HCT116 (cell line): ENCODE measurements around the gene PTBP1. TPM values are rescaled to one million over a fixed set of nuclear protein-coding genes. Genes with fewer than 3 reads are reported as not detected.

Experiments used
- ATAC-seq: fragments of 200-7000 bp; cut with Tn5 transposase; 2 replicates; pipeline ENCODE4 v1.9.1; 2020; ENCODE audit warnings: mild to moderate bottlenecking, moderate library complexity
- BruUV-seq: library from RNA; stranded (reverse); fragments of 400-500 nt; replicated peaks from 2 replicates; lab custom pipeline; 2021; lab: Mats Ljungman, UMichigan
- CTCF ChIA-PET: fragments of 300-600 bp; sonication (Branson Sonifier 250); formaldehyde crosslinking; loops from one replicate; lab custom pipeline; 2021; ENCODE audit warnings: antibody characterized with exemption; lab: Charles Lee
- POLR2A ChIA-PET: fragments of 300-600, 350-600 bp; sonication (Branson Sonifier 250); formaldehyde crosslinking; loops from one replicate; lab custom pipeline; 2021; ENCODE audit warnings: antibody characterized with exemption; lab: Charles Lee
- RAD21 ChIA-PET, 2 experiments: fragments of 300-600 bp; sonication (Branson Sonifier 250); formaldehyde crosslinking; loops; one replicate each; lab custom pipeline; 2023; ENCODE audit warnings: low total read pairs in 2 of 2; ENCODE audit not compliant: uncharacterized antibody in 2 of 2, unreplicated experiment in 2 of 2, low non-redundant PET in 1 of 2; lab: Charles Lee
- DNase-seq: peaks from one replicate; pipeline ENCODE4 v3.0.0-alpha.2; 2010; ENCODE audit warnings: low read depth, low spot score
- H2AFZ ChIP-seq: fragments of 200-600 bp; shearing (Covaris generic), sonication (generic); 2 replicates; pipeline ENCODE4 v1.6.1; 2017; ENCODE audit warnings: low read depth, mixed run types, mixed read lengths, antibody characterized with exemption, low read length; ENCODE audit not compliant: poor library complexity, severe bottlenecking
- H3K27ac ChIP-seq: 2 replicates; pipeline ENCODE4 v1.5.1; 2012; ENCODE audit warnings: low read depth, low read length
- H3K27me3 ChIP-seq: fragments of 200-600 bp; sonication (generic); 2 replicates; pipeline ENCODE4 v1.6.1; 2016; ENCODE audit warnings: mixed run types, low read length, mixed read lengths; ENCODE audit not compliant: insufficient read depth
- H3K36me3 ChIP-seq, 2 experiments: fragments of 200-500 bp in 1 of 2; fragments of 200-600 bp in 1 of 2; sonication (Bioruptor generic) in 1 of 2; sonication (generic) in 1 of 2; 2 replicates each; pipeline versions ENCODE4 v1.5.1 to v1.6.1; 2014 to 2016; ENCODE audit warnings: low read length in 2 of 2, inconsistent platforms in 1 of 2, mixed read lengths in 1 of 2, mixed run types in 1 of 2; ENCODE audit not compliant: insufficient read depth in 2 of 2, control insufficient read depth in 1 of 2
- H3K4me1 ChIP-seq, 2 experiments: fragments of 200-600 bp in 1 of 2; sonication (generic) in 1 of 2; 2 replicates each; pipeline versions ENCODE4 v1.5.1 to v1.6.1; 2012 to 2017; ENCODE audit warnings: low read length in 2 of 2, inconsistent platforms in 1 of 2, mild to moderate bottlenecking in 1 of 2, mixed read lengths in 1 of 2, mixed run types in 1 of 2, moderate library complexity in 1 of 2; ENCODE audit not compliant: insufficient read depth in 2 of 2, control insufficient read depth in 1 of 2
- H3K4me2 ChIP-seq: fragments of 200-600 bp; sonication (generic); 2 replicates; pipeline ENCODE4 v1.6.1; 2017; ENCODE audit warnings: mixed run types, low read length, mixed read lengths
- H3K4me3 ChIP-seq, 2 experiments: fragments of 200-600 bp in 1 of 2; sonication (generic) in 1 of 2; replicated peaks in 1 of 2; 2 replicates each; pipeline ENCODE4 v1.5.1; 2011 to 2016; ENCODE audit warnings: low read length in 2 of 2, control low read depth in 1 of 2, low read depth in 1 of 2, mild to moderate bottlenecking in 1 of 2, mixed read lengths in 1 of 2, mixed run types in 1 of 2
- H3K79me2 ChIP-seq: fragments of 200-600 bp; sonication (generic); 2 replicates; pipeline ENCODE4 v1.6.1; 2017; ENCODE audit warnings: mild to moderate bottlenecking, mixed run types, low read length, moderate library complexity, mixed read lengths; ENCODE audit not compliant: insufficient read depth
- H3K9ac ChIP-seq: fragments of 200-600 bp; sonication (generic); 2 replicates; pipeline ENCODE4 v1.6.1; 2016; ENCODE audit warnings: low read length, mixed read lengths
- H3K9me2 ChIP-seq: fragments of 200-600 bp; sonication (generic), shearing (Covaris generic); 2 replicates; pipeline ENCODE4 v1.6.1; 2017; ENCODE audit warnings: mixed run types, mild to moderate bottlenecking, moderate library complexity; ENCODE audit not compliant: insufficient read depth
- H3K9me3 ChIP-seq, 2 experiments: fragments of 200-500 bp in 1 of 2; fragments of 200-600 bp in 1 of 2; sonication (Bioruptor generic) in 1 of 2; sonication (generic) in 1 of 2; 2 replicates each; pipeline ENCODE4 v1.6.1; 2014 to 2017; ENCODE audit warnings: low read length in 2 of 2, mixed read lengths in 2 of 2, inconsistent platforms in 1 of 2, low read depth in 1 of 2, mild to moderate bottlenecking in 1 of 2, mixed run types in 1 of 2, moderate library complexity in 1 of 2; ENCODE audit not compliant: control insufficient read depth in 1 of 2, insufficient read depth in 1 of 2
- H4K20me1 ChIP-seq: fragments of 200-600 bp; sonication (generic), shearing (Covaris generic); 2 replicates; pipeline ENCODE4 v1.6.1; 2017; ENCODE audit warnings: mixed run types, mild to moderate bottlenecking, moderate library complexity; ENCODE audit not compliant: insufficient read depth
- CBX3 ChIP-seq: IDR thresholded peaks from 2 replicates; pipeline ENCODE4 v1.6.1; 2012; ENCODE audit warnings: low read depth
- CEBPB ChIP-seq: IDR thresholded peaks from 2 replicates; pipeline ENCODE4 v1.6.1; 2012; ENCODE audit warnings: low read depth
- FOSL1 ChIP-seq: IDR thresholded peaks from 2 replicates; pipeline ENCODE4 v1.6.1; 2012; ENCODE audit warnings: low read depth
- POLR2AphosphoS5 ChIP-seq: IDR thresholded peaks from 2 replicates; pipeline ENCODE4 v1.6.1; 2011; ENCODE audit warnings: mild to moderate bottlenecking, low read depth, low read length, moderate library complexity
- RAD21 ChIP-seq: IDR thresholded peaks from 2 replicates; pipeline ENCODE4 v1.6.1; 2012; ENCODE audit warnings: low read depth, mild to moderate bottlenecking
- SIN3A ChIP-seq: IDR thresholded peaks from 2 replicates; pipeline ENCODE4 v1.6.1; 2012; ENCODE audit warnings: low read depth
- SRF ChIP-seq: IDR thresholded peaks from 2 replicates; pipeline ENCODE4 v1.6.1; 2012; ENCODE audit warnings: low read depth
- ZFX ChIP-seq: fragments of 450-650 bp; IDR thresholded peaks from 2 replicates; pipeline ENCODE4 v1.6.1; 2017
- ZNF274 ChIP-seq: fragments of 200-500 bp; sonication (Bioruptor generic); IDR thresholded peaks from 2 replicates; pipeline ENCODE4 v1.6.1; 2014; ENCODE audit warnings: mild to moderate bottlenecking, low read depth, low read length, inconsistent platforms
- intact Hi-C: fragments of 100-400 bp; cut with micrococcal nuclease; formaldehyde crosslinking; loops from 2 replicates; pipeline ENCODE4 v1.10.0; 2022
- total RNA-seq: library from RNA; stranded (reverse); gene quantifications from one replicate; pipeline ENCODE4 v1.2.1, GENCODE V29; 2021; ENCODE audit not compliant: unreplicated experiment
- TF ChIP-seq, protein P1 (sequence below): IDR thresholded peaks from 2 replicates; pipeline ENCODE4 v1.6.1; 2012
- TF ChIP-seq, protein P2 (sequence below): IDR thresholded peaks from 2 replicates; pipeline ENCODE4 v1.6.1; 2011; ENCODE audit warnings: mild to moderate bottlenecking, low read length, moderate library complexity; ENCODE audit not compliant: insufficient replicate concordance; ENCODE audit errors: extremely low read depth

PTBP1 gene
- total RNA-seq, 1 experiment from 2014 or later = 676 TPM

DNA sequence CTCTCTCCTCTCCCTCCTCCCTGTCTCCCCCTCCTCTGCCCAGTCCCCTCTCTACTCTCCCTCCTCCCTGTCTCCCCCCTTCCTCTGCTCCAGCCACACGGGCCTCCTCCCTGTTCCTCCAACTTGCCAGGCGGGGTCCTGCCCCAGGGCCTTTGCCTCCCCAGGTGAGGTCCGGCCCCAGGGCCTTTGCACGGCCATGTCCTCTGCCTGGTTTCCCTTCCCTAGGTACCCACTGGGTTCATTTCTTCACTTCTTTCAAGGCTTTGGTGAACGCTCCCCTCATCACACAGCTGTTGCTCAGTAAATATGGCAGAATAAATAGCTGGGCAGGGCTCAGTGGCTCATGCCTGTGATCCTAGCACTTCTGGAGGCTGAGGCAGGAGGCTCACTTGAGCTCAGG, 25.2 kb upstream of the PTBP1 start:
- CTCF ChIA-PET = no interaction called here
- no peak overlapping the region for H2AFZ ChIP-seq
- POLR2A ChIA-PET = interaction anchor here (1.1 kb wide), 1 partner anchor 25 kb away, joined by 3 read pairs; the partner anchor contains the start of gene PTBP1

More for the DNA sequence above, 25.2 kb upstream of the PTBP1 start:
- TF ChIP-seq POLR2AphosphoS5 (no peak), CEBPB (no peak), ZFX (no peak), RAD21 (no peak), ZNF274 (no peak), CBX3 (no peak), FOSL1 (no peak), SIN3A (no peak), SRF (no peak)
- TF ChIP-seq, protein P1, sequence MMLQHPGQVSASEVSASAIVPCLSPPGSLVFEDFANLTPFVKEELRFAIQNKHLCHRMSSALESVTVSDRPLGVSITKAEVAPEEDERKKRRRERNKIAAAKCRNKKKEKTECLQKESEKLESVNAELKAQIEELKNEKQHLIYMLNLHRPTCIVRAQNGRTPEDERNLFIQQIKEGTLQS = no peak
- TF ChIP-seq, protein P2, sequence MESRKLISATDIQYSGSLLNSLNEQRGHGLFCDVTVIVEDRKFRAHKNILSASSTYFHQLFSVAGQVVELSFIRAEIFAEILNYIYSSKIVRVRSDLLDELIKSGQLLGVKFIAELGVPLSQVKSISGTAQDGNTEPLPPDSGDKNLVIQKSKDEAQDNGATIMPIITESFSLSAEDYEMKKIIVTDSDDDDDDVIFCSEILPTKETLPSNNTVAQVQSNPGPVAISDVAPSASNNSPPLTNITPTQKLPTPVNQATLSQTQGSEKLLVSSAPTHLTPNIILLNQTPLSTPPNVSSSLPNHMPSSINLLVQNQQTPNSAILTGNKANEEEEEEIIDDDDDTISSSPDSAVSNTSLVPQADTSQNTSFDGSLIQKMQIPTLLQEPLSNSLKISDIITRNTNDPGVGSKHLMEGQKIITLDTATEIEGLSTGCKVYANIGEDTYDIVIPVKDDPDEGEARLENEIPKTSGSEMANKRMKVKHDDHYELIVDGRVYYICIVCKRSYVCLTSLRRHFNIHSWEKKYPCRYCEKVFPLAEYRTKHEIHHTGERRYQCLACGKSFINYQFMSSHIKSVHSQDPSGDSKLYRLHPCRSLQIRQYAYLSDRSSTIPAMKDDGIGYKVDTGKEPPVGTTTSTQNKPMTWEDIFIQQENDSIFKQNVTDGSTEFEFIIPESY = no peak
- ATAC-seq (no peak), DNase-seq (no peak)
- no peaks in the 10 kb centered on the region for H3K9me2 ChIP-seq
- no peak overlapping the region for H3K27ac ChIP-seq
- no peaks in the 10 kb centered on the region for H3K36me3 ChIP-seq
- H3K4me3 ChIP-seq = no peak overlapping the region
- no TSS peak for BruUV-seq
- no peaks in the 10 kb centered on the region for H3K79me2 ChIP-seq
- no peak overlapping the region for H3K4me2 ChIP-seq
- H3K27me3 ChIP-seq = no peaks in the 10 kb centered on the region
- H4K20me1 ChIP-seq = no peaks in the 10 kb centered on the region
- intact Hi-C loops = no loop called here
- H3K9me3 ChIP-seq = no peaks in the 10 kb centered on the region
- peaks cover 4 to 14% of the 10 kb centered on the region in 2 experiments for H3K4me1 ChIP-seq
- RAD21 ChIA-PET = no interaction called here
- H3K9ac ChIP-seq = no peak overlapping the region
